HepG2 (cell line): Measurements from ENCODE around the gene WTAP. TPM values are rescaled to one million over a fixed set of nuclear protein-coding genes. Genes with fewer than 3 reads are reported as not detected.

Experiments
- ETV5 ChIP-seq: IDR thresholded peaks from 2 replicates; pipeline ENCODE4 v1.6.1; 2018; ENCODE audit warnings: missing biosample characterization, missing genetic modification reagents, inconsistent platforms, borderline replicate concordance
- GMEB1 ChIP-seq: sonication (generic); formaldehyde crosslinking; IDR thresholded peaks from 2 replicates; pipeline ENCODE4 v1.5.1; 2020; ENCODE audit warnings: missing genetic modification reagents, mild to moderate bottlenecking, borderline replicate concordance
- HDAC6 ChIP-seq: fragments of 200-600 bp; sonication (generic); IDR thresholded peaks from 2 replicates; pipeline ENCODE4 v1.7.0; 2017; ENCODE audit warnings: mild to moderate bottlenecking, antibody characterized with exemption, low read length, low read depth
- HOXA5 ChIP-seq: sonication (generic); formaldehyde crosslinking; IDR thresholded peaks from 2 replicates; pipeline ENCODE4 v1.4.0; 2020; ENCODE audit warnings: missing genetic modification reagents
- KLF15 ChIP-seq: sonication (generic); formaldehyde crosslinking; IDR thresholded peaks from 2 replicates; pipeline ENCODE4 v1.8.1; 2023; ENCODE audit warnings: borderline replicate concordance, mild to moderate bottlenecking, inconsistent platforms, missing genetic modification reagents, mixed read lengths
- MAFG ChIP-seq: sonication (generic); formaldehyde crosslinking; IDR thresholded peaks from 2 replicates; pipeline ENCODE4 v1.5.1; 2020; ENCODE audit warnings: mild to moderate bottlenecking, missing genetic modification reagents
- NFE2L1 ChIP-seq: sonication (generic); formaldehyde crosslinking; IDR thresholded peaks from 2 replicates; pipeline ENCODE4 v1.4.0; 2020; ENCODE audit warnings: missing genetic modification reagents, mild to moderate bottlenecking, borderline replicate concordance
- RBM39 ChIP-seq: fragments of 200-400 bp; formaldehyde crosslinking; IDR thresholded peaks from one replicate; pipeline ENCODE4 v1.6.1; 2018; ENCODE audit warnings: antibody characterized with exemption, mild to moderate bottlenecking, low read depth, low read length; ENCODE audit not compliant: poor library complexity, severe bottlenecking
- SIN3B ChIP-seq: fragments of 150-350 bp; IDR thresholded peaks from 2 replicates; pipeline ENCODE4 v1.6.1; 2014; ENCODE audit warnings: low read length
- SMC3 ChIP-seq: IDR thresholded peaks from 2 replicates; pipeline ENCODE4 v1.6.1; 2011; ENCODE audit warnings: low read length, improper control_type of control experiment
- WIZ ChIP-seq: sonication (generic); formaldehyde crosslinking; IDR thresholded peaks from 2 replicates; pipeline ENCODE4 v1.5.1; 2020; ENCODE audit warnings: mild to moderate bottlenecking, missing genetic modification reagents
- ZBTB33 ChIP-seq: sonication (generic); formaldehyde crosslinking; IDR thresholded peaks from 2 replicates; pipeline ENCODE4 v1.4.0; 2020; ENCODE audit warnings: missing genetic modification reagents
- ZNF382 ChIP-seq: sonication (generic); formaldehyde crosslinking; IDR thresholded peaks from 2 replicates; pipeline ENCODE4 v1.5.0; 2020; ENCODE audit warnings: missing genetic modification reagents, mild to moderate bottlenecking, borderline replicate concordance
- polyA plus RNA-seq, 8 experiments: library from polyadenylated mRNA; depleted of rRNA in 3 of 8; stranded (reverse) in 7 of 8; unstranded in 1 of 8; fragments of >200 nt; fragmentation: Illumina TruSeq in 4 of 8; extraction: Trizol in 4 of 8; gene quantifications; 2 replicates each; pipeline versions ENCODE4 v1.2.1 to v1.2.3, GENCODE V29; 2011 to 2016; ENCODE audit warnings: low read depth in 4 of 8, missing spikeins in 1 of 8, mixed read lengths in 1 of 8; ENCODE audit not compliant: insufficient read depth in 1 of 8
- total RNA-seq, 5 experiments: library from RNA; depleted of rRNA; stranded (reverse); fragments of >200 nt; fragmentation: Illumina TruSeq; extraction: Trizol; gene quantifications; 2 replicates each; pipeline ENCODE4 v1.2.3, GENCODE V29; 2016; ENCODE audit warnings: low read depth in 1 of 5
- TF ChIP-seq, protein P1 (sequence below): sonication (generic); formaldehyde crosslinking; IDR thresholded peaks from 2 replicates; pipeline ENCODE4 v1.5.1; 2020; ENCODE audit warnings: mild to moderate bottlenecking, missing genetic modification reagents, borderline replicate concordance
- TF ChIP-seq, protein P2 (sequence below): sonication (generic); formaldehyde crosslinking; IDR thresholded peaks from 2 replicates; pipeline ENCODE4 v1.5.1; 2020; ENCODE audit warnings: mild to moderate bottlenecking, missing genetic modification reagents, borderline replicate concordance
- TF ChIP-seq, protein P3 (sequence below), 2 experiments: sonication (generic) in 1 of 2; formaldehyde crosslinking in 1 of 2; IDR thresholded peaks; 2 replicates each; pipeline versions ENCODE4 v1.4.0 to v1.6.1; 2018 to 2020; ENCODE audit warnings: missing genetic modification reagents in 2 of 2, borderline replicate concordance in 1 of 2, low read depth in 1 of 2, mild to moderate bottlenecking in 1 of 2, missing biosample characterization in 1 of 2

Gene WTAP
- total and polyA plus RNA-seq, 2 of the 13 experiments (the other 11 are each of a cell fraction or from before 2014, with no cell fraction given), result 31.6 to 167 TPM

DNA sequence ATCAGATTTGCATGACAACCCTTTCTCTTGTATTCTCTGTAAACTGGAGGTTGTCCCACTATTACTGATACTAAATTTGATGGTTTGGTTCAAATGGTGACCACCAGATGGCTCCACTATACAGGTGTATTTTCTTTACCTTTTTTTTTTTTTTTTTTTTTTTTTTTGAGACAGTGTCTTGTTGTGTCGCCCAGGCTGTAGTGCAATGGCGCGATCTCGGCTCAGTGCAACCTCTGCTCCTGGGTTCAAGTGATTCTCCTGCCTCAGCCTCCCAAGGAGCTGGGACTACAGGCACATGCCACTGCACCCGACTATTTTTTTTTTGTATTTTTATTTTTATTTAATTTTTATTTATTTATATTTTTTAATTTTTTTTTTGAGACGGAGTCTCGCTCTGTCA is 6.6 kb upstream of the WTAP start (continued):
- TF ChIP-seq, protein P1, sequence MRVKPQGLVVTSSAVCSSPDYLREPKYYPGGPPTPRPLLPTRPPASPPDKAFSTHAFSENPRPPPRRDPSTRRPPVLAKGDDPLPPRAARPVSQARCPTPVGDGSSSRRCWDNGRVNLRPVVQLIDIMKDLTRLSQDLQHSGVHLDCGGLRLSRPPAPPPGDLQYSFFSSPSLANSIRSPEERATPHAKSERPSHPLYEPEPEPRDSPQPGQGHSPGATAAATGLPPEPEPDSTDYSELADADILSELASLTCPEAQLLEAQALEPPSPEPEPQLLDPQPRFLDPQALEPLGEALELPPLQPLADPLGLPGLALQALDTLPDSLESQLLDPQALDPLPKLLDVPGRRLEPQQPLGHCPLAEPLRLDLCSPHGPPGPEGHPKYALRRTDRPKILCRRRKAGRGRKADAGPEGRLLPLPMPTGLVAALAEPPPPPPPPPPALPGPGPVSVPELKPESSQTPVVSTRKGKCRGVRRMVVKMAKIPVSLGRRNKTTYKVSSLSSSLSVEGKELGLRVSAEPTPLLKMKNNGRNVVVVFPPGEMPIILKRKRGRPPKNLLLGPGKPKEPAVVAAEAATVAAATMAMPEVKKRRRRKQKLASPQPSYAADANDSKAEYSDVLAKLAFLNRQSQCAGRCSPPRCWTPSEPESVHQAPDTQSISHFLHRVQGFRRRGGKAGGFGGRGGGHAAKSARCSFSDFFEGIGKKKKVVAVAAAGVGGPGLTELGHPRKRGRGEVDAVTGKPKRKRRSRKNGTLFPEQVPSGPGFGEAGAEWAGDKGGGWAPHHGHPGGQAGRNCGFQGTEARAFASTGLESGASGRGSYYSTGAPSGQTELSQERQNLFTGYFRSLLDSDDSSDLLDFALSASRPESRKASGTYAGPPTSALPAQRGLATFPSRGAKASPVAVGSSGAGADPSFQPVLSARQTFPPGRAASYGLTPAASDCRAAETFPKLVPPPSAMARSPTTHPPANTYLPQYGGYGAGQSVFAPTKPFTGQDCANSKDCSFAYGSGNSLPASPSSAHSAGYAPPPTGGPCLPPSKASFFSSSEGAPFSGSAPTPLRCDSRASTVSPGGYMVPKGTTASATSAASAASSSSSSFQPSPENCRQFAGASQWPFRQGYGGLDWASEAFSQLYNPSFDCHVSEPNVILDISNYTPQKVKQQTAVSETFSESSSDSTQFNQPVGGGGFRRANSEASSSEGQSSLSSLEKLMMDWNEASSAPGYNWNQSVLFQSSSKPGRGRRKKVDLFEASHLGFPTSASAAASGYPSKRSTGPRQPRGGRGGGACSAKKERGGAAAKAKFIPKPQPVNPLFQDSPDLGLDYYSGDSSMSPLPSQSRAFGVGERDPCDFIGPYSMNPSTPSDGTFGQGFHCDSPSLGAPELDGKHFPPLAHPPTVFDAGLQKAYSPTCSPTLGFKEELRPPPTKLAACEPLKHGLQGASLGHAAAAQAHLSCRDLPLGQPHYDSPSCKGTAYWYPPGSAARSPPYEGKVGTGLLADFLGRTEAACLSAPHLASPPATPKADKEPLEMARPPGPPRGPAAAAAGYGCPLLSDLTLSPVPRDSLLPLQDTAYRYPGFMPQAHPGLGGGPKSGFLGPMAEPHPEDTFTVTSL (CRISPR knock-in tag), result no peak
- TF ChIP-seq ETV5 (CRISPR knock-in tag) (no peak), ZBTB33 (peak; percentile 24; the same call in 1 of the 2 replicates), KLF15 (CRISPR knock-in tag) (no peak), RBM39 (no peak), ZNF382 (CRISPR knock-in tag) (no peak), NFE2L1 (CRISPR knock-in tag) (no peak), WIZ (CRISPR knock-in tag) (no peak), SMC3 (peak; percentile 57), GMEB1 (no peak), HDAC6 (no peak), HOXA5 (CRISPR knock-in tag) (0 out of 2 replicates have a peak, but pooled peaks have one; percentile 36), SIN3B (no peak), MAFG (CRISPR knock-in tag) (no peak)
- TF ChIP-seq, protein P2, sequence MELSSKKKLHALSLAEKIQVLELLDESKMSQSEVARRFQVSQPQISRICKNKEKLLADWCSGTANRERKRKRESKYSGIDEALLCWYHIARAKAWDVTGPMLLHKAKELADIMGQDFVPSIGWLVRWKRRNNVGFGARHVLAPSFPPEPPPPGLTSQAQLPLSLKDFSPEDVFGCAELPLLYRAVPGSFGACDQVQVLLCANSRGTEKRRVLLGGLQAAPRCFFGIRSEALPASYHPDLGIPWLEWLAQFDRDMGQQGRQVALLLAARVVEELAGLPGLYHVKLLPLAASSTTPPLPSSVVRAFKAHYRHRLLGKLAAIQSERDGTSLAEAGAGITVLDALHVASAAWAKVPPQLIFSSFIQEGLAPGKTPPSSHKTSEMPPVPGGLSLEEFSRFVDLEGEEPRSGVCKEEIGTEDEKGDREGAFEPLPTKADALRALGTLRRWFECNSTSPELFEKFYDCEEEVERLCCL (CRISPR knock-in tag), result no peak
- TF ChIP-seq, protein P3, sequence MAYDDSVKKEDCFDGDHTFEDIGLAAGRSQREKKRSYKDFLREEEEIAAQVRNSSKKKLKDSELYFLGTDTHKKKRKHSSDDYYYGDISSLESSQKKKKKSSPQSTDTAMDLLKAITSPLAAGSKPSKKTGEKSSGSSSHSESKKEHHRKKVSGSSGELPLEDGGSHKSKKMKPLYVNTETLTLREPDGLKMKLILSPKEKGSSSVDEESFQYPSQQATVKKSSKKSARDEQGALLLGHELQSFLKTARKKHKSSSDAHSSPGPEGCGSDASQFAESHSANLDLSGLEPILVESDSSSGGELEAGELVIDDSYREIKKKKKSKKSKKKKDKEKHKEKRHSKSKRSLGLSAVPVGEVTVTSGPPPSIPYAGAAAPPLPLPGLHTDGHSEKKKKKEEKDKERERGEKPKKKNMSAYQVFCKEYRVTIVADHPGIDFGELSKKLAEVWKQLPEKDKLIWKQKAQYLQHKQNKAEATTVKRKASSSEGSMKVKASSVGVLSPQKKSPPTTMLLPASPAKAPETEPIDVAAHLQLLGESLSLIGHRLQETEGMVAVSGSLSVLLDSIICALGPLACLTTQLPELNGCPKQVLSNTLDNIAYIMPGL (CRISPR knock-in tag; IDR thresholded peaks at IDR 0.05; ENCODE audit: borderline replicate concordance in 1 of 2, low read depth in 1 of 2), result 0 out of 4 replicates have a peak, but pooled peaks of 1 of the 2 experiments have one; percentile 36
